ENCODE results near the gene FER. TPM values are rescaled to one million over a fixed set of nuclear protein-coding genes. Genes with fewer than 3 reads are reported as not detected.

Gene FER
- total and polyA plus RNA-seq, 2 of the 8 experiments (the other 6 are each of a cell fraction or from before 2014, with no cell fraction given) = 1.3 to 15.8 TPM

DNA sequence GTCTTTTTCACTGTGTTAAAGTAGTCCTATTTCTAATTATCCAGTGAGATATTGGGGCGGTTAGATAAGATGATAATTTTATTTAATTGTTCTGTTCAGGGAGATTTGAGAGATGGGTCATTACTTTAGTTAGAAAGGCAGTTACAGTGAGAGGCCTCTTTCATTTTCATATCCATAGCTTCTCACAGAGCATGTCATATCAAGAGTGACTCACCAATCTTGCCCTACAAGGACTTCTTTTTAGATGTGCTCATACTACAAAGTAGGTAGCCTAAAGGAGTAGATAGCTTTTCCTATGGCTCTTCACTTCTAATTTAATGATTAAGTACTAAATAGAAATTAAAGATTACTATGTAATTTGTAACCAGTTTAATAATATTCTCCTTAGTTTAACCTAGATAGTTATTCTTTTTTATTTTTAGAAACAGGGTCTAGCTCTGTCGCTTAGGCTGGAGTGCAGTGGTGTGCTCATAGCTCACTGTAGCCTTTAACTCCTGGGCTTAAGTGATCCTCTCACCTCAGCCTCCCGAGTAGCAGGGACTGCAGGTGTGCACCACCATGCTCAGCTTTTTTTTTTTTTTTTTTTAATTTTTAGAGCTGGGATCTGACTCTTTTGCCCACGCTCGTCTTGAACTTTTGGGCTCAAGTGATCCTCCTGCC, 71.0 kb downstream of the FER start (continued):
- TF ChIP-seq NANOG (IDR thresholded peaks at IDR 0.05; ENCODE audit: insufficient read depth, low read depth, low read length, poor library complexity, severe bottlenecking) = no peak
- no peak for TF ChIP-seq HDAC2 (IDR thresholded peaks at IDR 0.05; ENCODE audit: borderline replicate concordance in 1 of 2, low read depth in 2 of 2, low read length in 2 of 2)
- TF ChIP-seq ZNF274 (IDR thresholded peaks at IDR 0.05; ENCODE audit: borderline replicate concordance, extremely low read depth, low read length) = no peak
- TF ChIP-seq RFX5 (IDR thresholded peaks at IDR 0.05; ENCODE audit: borderline replicate concordance, low read depth, low read length) = no peak
- TF ChIP-seq PHF8 (conservative IDR thresholded peaks at IDR 0.05; ENCODE audit: low read depth, low read length) = no peak
- TF ChIP-seq TBP (IDR thresholded peaks at IDR 0.05; ENCODE audit: low read depth, low read length) = no peak
- no peak for TF ChIP-seq CHD1 (IDR thresholded peaks at IDR 0.05; ENCODE audit: low read depth, low read length)
- TF ChIP-seq YY1 (IDR thresholded peaks at IDR 0.05; ENCODE audit: low read depth, low read length) = no peak
- no peak for TF ChIP-seq CTBP2 (IDR thresholded peaks at IDR 0.05; ENCODE audit: borderline replicate concordance, insufficient read depth, insufficient read length, low read length)
